ENCODE measurements around the gene E2F1. TPM values are rescaled to one million over a fixed set of nuclear protein-coding genes. Genes with fewer than 3 reads are reported as not detected.

E2F1 gene
- total RNA-seq, 2 experiments from 2014 or later, result 87.7 to 100 TPM

- no peak for ATAC-seq
- no peaks in the 10 kb centered on the region for H3K27me3 Mint-ChIP-seq
- DNase-seq, result no peak
- H3K36me3 Mint-ChIP-seq, result peaks cover 2% of the 10 kb centered on the region
- CTCF ChIA-PET, result interaction anchor here (0.6 kb wide), 1 partner anchor 39 kb away, joined by 3 read pairs; no protein-coding TSS in a partner anchor
- H3K27ac Mint-ChIP-seq, result no peak overlapping the region
- H3K4me1 Mint-ChIP-seq, result peaks cover 9% of the 10 kb centered on the region
- H3K4me3 Mint-ChIP-seq, result no peak overlapping the region
- H3K9me3 Mint-ChIP-seq (ENCODE audit: low read depth), result no peaks in the 10 kb centered on the region
Measured at GRCh38 chr20:33724439-33725094, 38.4 kb upstream of the E2F1 start.

GRCh38 chr20:33721391-33722140 lies 35.4 kb upstream of the E2F1 start:
- Mint-ChIP-seq H3K4me1 (peaks cover 26% of the 10 kb centered on the region), H3K9me3 (ENCODE audit: low read depth) (no peaks in the 10 kb centered on the region), H3K27ac (no peak overlapping the region), H3K27me3 (no peaks in the 10 kb centered on the region), H3K36me3 (peaks cover 2% of the 10 kb centered on the region), H3K4me3 (no peak overlapping the region)
- CTCF ChIA-PET, result interaction anchor here (3.3 kb wide), 1 partner anchor 54 kb away, joined by 15 read pairs; no protein-coding TSS in a partner anchor
- ATAC-seq (no peak), DNase-seq (no peak)

DNA sequence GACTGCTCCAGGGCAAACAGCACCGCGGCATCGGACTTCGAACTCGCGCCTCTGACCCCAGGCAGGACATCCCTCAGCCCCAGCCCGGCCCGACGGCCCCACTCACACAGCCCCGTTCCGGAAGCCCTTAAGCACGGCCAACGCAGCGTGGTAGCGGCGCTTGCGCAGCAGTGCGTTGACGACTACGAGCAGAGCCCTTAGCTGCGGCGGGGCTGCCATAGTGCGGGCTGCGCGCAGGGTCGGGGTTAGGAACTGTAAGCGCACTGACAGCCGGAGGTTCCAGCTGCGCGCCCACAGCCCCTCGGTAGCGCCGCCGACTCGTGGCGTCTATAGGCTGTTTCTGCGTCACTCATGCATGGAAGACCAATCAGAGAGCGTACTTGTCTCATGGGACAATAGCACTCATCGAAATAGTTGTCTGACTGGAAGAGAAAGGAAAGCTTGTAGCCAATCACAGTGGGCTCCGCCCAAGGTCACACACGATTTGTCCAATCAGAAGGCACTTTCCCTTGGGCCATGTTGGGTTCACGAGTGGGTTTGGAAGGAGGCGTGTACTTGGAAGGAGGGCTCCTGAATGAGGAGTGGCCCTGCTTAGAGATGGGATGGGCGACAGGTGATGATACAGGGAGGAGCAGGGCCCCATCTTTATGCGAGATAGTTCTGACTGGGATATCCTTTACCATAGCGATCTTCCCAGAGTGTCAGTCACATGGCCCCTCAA lies 34.0 kb upstream of the E2F1 start, which contains the start of gene PXMP4:
PXMP4 (minus strand) TSS at position 322 of the 721 bp plus-strand sequence; CDS start at position 219, 103 bp downstream.
- ATAC-seq, result peak; percentile 99
- Mint-ChIP-seq H3K36me3 (peaks cover 3% of the 10 kb centered on the region), H3K9me3 (ENCODE audit: low read depth) (no peaks in the 10 kb centered on the region), H3K4me1 (peaks cover 26% of the 10 kb centered on the region), H3K27ac (peak within 1 kb of the TSS; percentile 81), H3K4me3 (peak within 1 kb of the TSS; percentile 86), H3K27me3 (no peaks in the 10 kb centered on the region)
- CTCF ChIA-PET, result interaction anchor here (1.0 to 3.3 kb wide), 9 partner anchors 13 to 263 kb away, joined by 3 to 15 read pairs (median 5); partner anchors contain the start of genes CBFA2T2 and E2F1
- peak; percentile 95 for DNase-seq

- DNase-seq, result no peak
- Mint-ChIP-seq H3K9me3 (ENCODE audit: low read depth) (no peaks in the 10 kb centered on the region), H3K4me3 (peak overlapping the region; percentile 86), H3K4me1 (peaks cover 26% of the 10 kb centered on the region), H3K27me3 (no peaks in the 10 kb centered on the region), H3K36me3 (peaks cover 3% of the 10 kb centered on the region), H3K27ac (peak overlapping the region; percentile 81)
- CTCF ChIA-PET, result interaction anchor here (0.5 to 3.3 kb wide), 10 partner anchors 13 to 262 kb away, joined by 3 to 15 read pairs (median 4); partner anchors contain the start of genes CBFA2T2 and E2F1
- no peak for ATAC-seq
Measured at GRCh38 chr20:33719277-33719988, 33.2 kb upstream of the E2F1 start.

DNA sequence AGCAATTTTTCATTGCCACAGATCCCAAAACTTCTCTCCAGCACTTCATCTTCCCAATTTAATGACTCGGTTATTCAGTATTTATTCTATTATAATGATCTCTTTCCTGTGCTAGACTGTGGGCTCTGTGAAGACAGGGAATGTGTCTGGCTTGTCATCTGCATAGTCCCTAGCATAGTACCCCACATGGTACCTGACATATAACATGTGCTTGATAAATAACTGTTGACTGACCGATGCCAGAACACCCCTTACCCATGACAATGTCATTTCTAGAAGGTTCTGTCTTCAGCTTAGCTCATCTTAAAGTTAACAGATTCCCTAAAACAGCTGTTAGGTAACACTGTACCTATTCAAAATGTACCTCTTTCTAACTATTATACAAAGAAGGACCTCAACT lies 30.3 kb upstream of the E2F1 start:
- CTCF ChIA-PET, result no interaction called here
- H3K36me3 Mint-ChIP-seq, result peaks cover 15% of the 10 kb centered on the region

GRCh38 chr20:33713865-33714367 lies 27.7 kb upstream of the E2F1 start:
- Mint-ChIP-seq H3K36me3 (peaks cover 21% of the 10 kb centered on the region), H3K27ac (no peak overlapping the region), H3K9me3 (ENCODE audit: low read depth) (no peaks in the 10 kb centered on the region), H3K4me3 (no peak overlapping the region), H3K27me3 (no peaks in the 10 kb centered on the region), H3K4me1 (peaks cover 20% of the 10 kb centered on the region)
- CTCF ChIA-PET, result no interaction called here
- DNase-seq, result no peak
- ATAC-seq, result no peak

More for the DNA sequence above, 30.3 kb upstream of the E2F1 start:
- Mint-ChIP-seq H3K9me3 (ENCODE audit: low read depth) (no peaks in the 10 kb centered on the region), H3K4me3 (no peak overlapping the region), H3K4me1 (peaks cover 26% of the 10 kb centered on the region), H3K27ac (no peak overlapping the region), H3K27me3 (no peaks in the 10 kb centered on the region)
- DNase-seq (no peak), ATAC-seq (no peak)

DNA sequence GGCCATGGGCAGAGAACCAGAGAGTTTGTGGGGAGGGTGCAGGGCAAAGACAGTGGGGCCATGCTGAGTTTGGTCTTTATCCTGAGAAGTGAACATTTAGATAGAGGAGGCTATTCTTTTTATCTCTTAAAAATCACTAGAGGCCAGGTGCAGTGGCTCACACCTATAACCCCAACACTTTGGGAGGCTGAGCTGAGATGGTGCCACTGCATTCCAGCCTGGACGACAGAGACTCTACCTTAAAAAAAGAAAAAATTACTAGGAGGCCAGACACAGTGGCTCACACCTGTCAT lies 25.2 kb upstream of the E2F1 start:
- CTCF ChIA-PET, result no interaction called here
- Mint-ChIP-seq H3K27me3 (no peaks in the 10 kb centered on the region), H3K9me3 (ENCODE audit: low read depth) (no peaks in the 10 kb centered on the region), H3K27ac (peak overlapping the region; percentile 33), H3K4me3 (no peak overlapping the region), H3K36me3 (peaks cover 27% of the 10 kb centered on the region), H3K4me1 (peaks cover 10% of the 10 kb centered on the region)
- no peak for DNase-seq
- no peak for ATAC-seq

DNA sequence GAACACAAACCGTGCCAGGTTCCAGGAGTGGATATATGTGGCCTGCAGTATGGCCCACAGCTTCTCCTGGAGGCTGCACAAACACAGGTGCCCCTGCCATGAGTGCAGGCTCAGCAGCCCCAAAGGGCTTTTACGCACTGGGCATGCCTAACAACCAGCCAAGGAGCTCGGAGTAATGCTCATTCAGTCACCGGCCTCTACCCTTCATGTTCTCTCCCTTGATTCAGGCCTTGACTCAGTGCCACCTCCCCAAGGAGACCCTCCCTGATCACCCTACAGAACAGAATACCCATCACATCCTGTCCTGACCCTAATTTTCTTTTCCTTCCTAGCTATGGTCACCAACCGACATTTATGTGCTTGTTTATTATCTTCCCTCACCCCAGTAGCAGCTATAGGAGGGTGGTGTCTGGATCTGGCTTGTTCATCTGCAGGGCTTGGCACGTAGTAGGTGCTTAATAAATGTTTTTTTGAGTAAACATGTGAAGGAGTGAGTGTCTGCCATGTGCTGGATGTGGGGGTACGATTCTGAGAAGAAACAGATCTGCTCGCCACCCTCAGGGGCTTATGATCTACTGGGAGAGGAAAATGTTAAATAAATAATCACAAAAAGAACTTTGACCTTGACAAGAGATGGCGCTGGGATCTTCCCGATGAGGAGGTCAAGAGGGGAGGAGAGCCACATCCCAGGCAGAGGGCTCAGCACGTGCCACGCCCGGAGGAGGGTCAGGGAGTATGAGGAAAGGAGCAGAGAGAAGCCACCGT lies 24.7 kb upstream of the E2F1 start:
- Mint-ChIP-seq H3K27me3 (no peaks in the 10 kb centered on the region), H3K9me3 (ENCODE audit: low read depth) (no peaks in the 10 kb centered on the region), H3K4me1 (peaks cover 10% of the 10 kb centered on the region), H3K27ac (peak overlapping the region; percentile 33), H3K4me3 (no peak overlapping the region), H3K36me3 (peaks cover 26% of the 10 kb centered on the region)
- CTCF ChIA-PET, result no interaction called here
- ATAC-seq (no peak), DNase-seq (no peak)

DNA sequence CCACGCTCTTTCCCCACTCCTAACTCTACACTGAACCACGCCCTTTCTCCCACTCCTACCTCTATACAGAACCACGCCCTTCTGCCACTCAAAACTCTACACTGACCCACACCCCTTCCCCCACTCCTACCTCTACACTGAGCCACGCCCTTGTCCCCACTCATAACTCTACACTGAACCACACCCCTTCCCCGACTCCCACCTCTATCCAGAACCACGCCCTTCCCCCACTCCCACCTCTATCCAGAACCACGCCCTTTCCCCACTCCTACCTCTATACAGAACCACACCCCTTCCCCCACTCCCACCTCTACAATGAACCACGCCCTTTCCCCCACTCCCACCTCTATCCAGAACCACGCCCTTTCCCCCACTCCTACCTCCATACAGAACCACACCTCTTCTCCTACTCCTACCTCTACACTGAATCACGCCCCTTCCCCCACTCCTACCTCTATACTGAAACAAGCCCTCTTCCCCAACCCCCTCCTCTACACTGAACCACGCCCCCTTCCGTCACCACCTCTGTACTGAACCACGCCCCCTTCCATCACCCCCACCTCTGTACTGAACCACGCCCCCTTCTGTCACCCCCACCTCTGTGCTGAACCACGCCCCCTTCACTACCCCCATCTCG lies 23.8 kb upstream of the E2F1 start:
- Mint-ChIP-seq H3K4me3 (no peak overlapping the region), H3K27ac (peak overlapping the region; percentile 36), H3K4me1 (peaks cover 10% of the 10 kb centered on the region), H3K9me3 (ENCODE audit: low read depth) (no peaks in the 10 kb centered on the region), H3K27me3 (no peaks in the 10 kb centered on the region), H3K36me3 (peaks cover 26% of the 10 kb centered on the region)
- ATAC-seq (peak; percentile 36), DNase-seq (no peak)
- CTCF ChIA-PET, result no interaction called here

DNA sequence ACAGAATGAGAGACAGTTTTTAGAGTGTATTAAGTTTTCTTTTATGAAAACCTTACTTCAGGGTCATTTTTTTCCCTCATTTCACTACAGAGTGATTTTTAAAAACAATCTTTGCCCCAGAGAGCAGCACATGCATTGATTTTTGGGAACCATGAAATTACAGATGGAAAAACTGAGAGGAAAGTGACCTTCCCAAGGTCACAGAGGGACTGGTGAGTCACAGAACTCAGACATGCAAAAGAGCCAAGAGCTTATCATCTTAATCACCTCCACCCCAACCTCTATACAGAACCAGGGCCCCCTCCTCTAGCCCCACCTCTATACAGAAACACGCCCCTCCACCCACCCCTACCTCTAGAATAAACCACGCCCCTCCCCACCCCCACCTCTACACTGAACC lies 23.2 kb upstream of the E2F1 start:
- ATAC-seq (peak; percentile 16), DNase-seq (no peak)

GRCh38 chr20:33707668-33708067 lies 21.5 kb upstream of the E2F1 start:
- Mint-ChIP-seq H3K27me3 (no peaks in the 10 kb centered on the region), H3K27ac (no peak overlapping the region), H3K4me1 (peaks cover 10% of the 10 kb centered on the region), H3K36me3 (peaks cover 17% of the 10 kb centered on the region), H3K4me3 (no peak overlapping the region), H3K9me3 (ENCODE audit: low read depth) (no peaks in the 10 kb centered on the region)
- DNase-seq, result no peak
- ATAC-seq, result no peak
- CTCF ChIA-PET, result no interaction called here

More for the DNA sequence above, 23.2 kb upstream of the E2F1 start:
- H3K4me1 Mint-ChIP-seq, result peaks cover 10% of the 10 kb centered on the region
- H3K27ac Mint-ChIP-seq, result peak overlapping the region; percentile 62
- peaks cover 26% of the 10 kb centered on the region for H3K36me3 Mint-ChIP-seq
- no peaks in the 10 kb centered on the region for H3K9me3 Mint-ChIP-seq (ENCODE audit: low read depth)
- no peaks in the 10 kb centered on the region for H3K27me3 Mint-ChIP-seq
- CTCF ChIA-PET, result no interaction called here
- no peak overlapping the region for H3K4me3 Mint-ChIP-seq

All from activated CD8-positive, alpha-beta memory T cell treated with anti-CD3 and anti-CD28 coated beads, Interleukin-2, amount 10 ng/mL, durations not matched to agents 7 days and 5 days (primary cell).